ENCODE measurements around the gene ISM1. TPM values are rescaled to one million over a fixed set of nuclear protein-coding genes. Genes with fewer than 3 reads are reported as not detected.

The ISM1 gene
- total RNA-seq, 1 experiment from 2014 or later: not detected

- TF ChIP-seq CTCF (IDR thresholded peaks at IDR 0.05; ENCODE audit: unreplicated experiment): no peak
- CTCF ChIA-PET: interaction anchor here (1.1 kb wide), 1 partner anchor 18 kb away, joined by 3 read pairs; no protein-coding TSS in a partner anchor
- Mint-ChIP-seq H3K9me3 (ENCODE audit: low read depth, unreplicated experiment) (no peaks in the 10 kb centered on the region), H3K36me3 (ENCODE audit: insufficient read depth, unreplicated experiment) (no peaks in the 10 kb centered on the region), H3K4me1 (ENCODE audit: low read depth, unreplicated experiment) (no peaks in the 10 kb centered on the region), H3K27me3 (ENCODE audit: unreplicated experiment) (no peaks in the 10 kb centered on the region), H3K27ac (ENCODE audit: unreplicated experiment) (no peak overlapping the region), H3K4me3 (ENCODE audit: low read depth, unreplicated experiment) (no peak overlapping the region)
- DNase-seq: no peak
- no TSS peak for BruUV-seq (replicated peaks)
- intact Hi-C loops (cut with micrococcal nuclease; ENCODE audit: unreplicated experiment): no loop called here
Measured at GRCh38 chr20:13284830-13285229, 63.8 kb downstream of the ISM1 start.

GRCh38 chr20:13285408-13285807 lies 64.3 kb downstream of the ISM1 start:
- no peaks in the 10 kb centered on the region for H3K9me3 Mint-ChIP-seq (ENCODE audit: low read depth, unreplicated experiment)
- intact Hi-C loops (cut with micrococcal nuclease; ENCODE audit: unreplicated experiment): no loop called here
- no peaks in the 10 kb centered on the region for H3K4me1 Mint-ChIP-seq (ENCODE audit: low read depth, unreplicated experiment)
- DNase-seq: no peak
- H3K27me3 Mint-ChIP-seq (ENCODE audit: unreplicated experiment): no peaks in the 10 kb centered on the region
- CTCF ChIA-PET: interaction anchor here (1.1 kb wide), 1 partner anchor 17 kb away, joined by 3 read pairs; no protein-coding TSS in a partner anchor
- no peak overlapping the region for H3K4me3 Mint-ChIP-seq (ENCODE audit: low read depth, unreplicated experiment)
- H3K27ac Mint-ChIP-seq (ENCODE audit: unreplicated experiment): no peak overlapping the region
- no peaks in the 10 kb centered on the region for H3K36me3 Mint-ChIP-seq (ENCODE audit: insufficient read depth, unreplicated experiment)
- TF ChIP-seq CTCF (IDR thresholded peaks at IDR 0.05; ENCODE audit: unreplicated experiment): no peak
- no TSS peak for BruUV-seq (replicated peaks)

- CTCF ChIA-PET: interaction anchor here (0.6 kb wide), 1 partner anchor 20 kb away, joined by 3 read pairs; no protein-coding TSS in a partner anchor
- Mint-ChIP-seq H3K4me3 (ENCODE audit: low read depth, unreplicated experiment) (no peak overlapping the region), H3K4me1 (ENCODE audit: low read depth, unreplicated experiment) (no peaks in the 10 kb centered on the region), H3K9me3 (ENCODE audit: low read depth, unreplicated experiment) (no peaks in the 10 kb centered on the region), H3K36me3 (ENCODE audit: insufficient read depth, unreplicated experiment) (no peaks in the 10 kb centered on the region), H3K27me3 (ENCODE audit: unreplicated experiment) (no peaks in the 10 kb centered on the region), H3K27ac (ENCODE audit: unreplicated experiment) (no peak overlapping the region)
- intact Hi-C loops (cut with micrococcal nuclease; ENCODE audit: unreplicated experiment): no loop called here
- DNase-seq: no peak
- no TSS peak for BruUV-seq (replicated peaks)
- no peak for TF ChIP-seq CTCF (IDR thresholded peaks at IDR 0.05; ENCODE audit: unreplicated experiment)
Measured at GRCh38 chr20:13286052-13286451, 65.0 kb downstream of the ISM1 start.

GRCh38 chr20:13286607-13287006 lies 65.5 kb downstream of the ISM1 start:
- Mint-ChIP-seq H3K27me3 (ENCODE audit: unreplicated experiment) (no peaks in the 10 kb centered on the region), H3K27ac (ENCODE audit: unreplicated experiment) (no peak overlapping the region), H3K4me1 (ENCODE audit: low read depth, unreplicated experiment) (no peaks in the 10 kb centered on the region), H3K36me3 (ENCODE audit: insufficient read depth, unreplicated experiment) (no peaks in the 10 kb centered on the region), H3K4me3 (ENCODE audit: low read depth, unreplicated experiment) (no peak overlapping the region), H3K9me3 (ENCODE audit: low read depth, unreplicated experiment) (no peaks in the 10 kb centered on the region)
- no peak for DNase-seq
- CTCF ChIA-PET: interaction anchor here (0.6 kb wide), 1 partner anchor 20 kb away, joined by 3 read pairs; no protein-coding TSS in a partner anchor
- TF ChIP-seq CTCF (IDR thresholded peaks at IDR 0.05; ENCODE audit: unreplicated experiment): no peak
- intact Hi-C loops (cut with micrococcal nuclease; ENCODE audit: unreplicated experiment): no loop called here
- BruUV-seq (replicated peaks): no TSS peak
